Gastrocnemius medialis (tissue), 4 donors: Measurements from ENCODE around the gene GNAO1. TPM values are rescaled to one million over a fixed set of nuclear protein-coding genes. Genes with fewer than 3 reads are reported as not detected.
A peak's percentile ranks its signal among the peaks of the same experiment; 100 is the strongest.

ENCODE experiments used
- ATAC-seq, 2 donors: fragments of 150-250 bp; one replicate each; pipeline ENCODE4 v1.9.1; 2016
- DNase-seq, 2 donors: peaks; one replicate each; pipeline ENCODE4 v3.0.0-alpha.2; 2019
- H3K27ac ChIP-seq, 4 donors: fragments of 200-600 bp; sonication (generic); 1 replicate in 1 of 4; 2 replicates in 3 of 4; pipeline ENCODE4 v1.5.1; 2016 to 2018; ENCODE audit warnings: mild to moderate bottlenecking in 2 of 4, moderate library complexity in 1 of 4
- H3K27me3 ChIP-seq, 3 donors: fragments of 200-600 bp; sonication (generic) in 2 of 3; 1 replicate in 1 of 3; 2 replicates in 2 of 3; pipeline versions ENCODE4 v1.5.1 to v1.6.0; 2016 to 2019; ENCODE audit warnings: mild to moderate bottlenecking in 1 of 3, moderate library complexity in 1 of 3
- H3K36me3 ChIP-seq, 2 donors: fragments of 200-600 bp; sonication (generic) in 1 of 2; one replicate each; pipeline ENCODE4 v1.5.1; 2017 to 2018
- H3K4me1 ChIP-seq, 2 donors: fragments of 200-600 bp; sonication (generic) in 1 of 2; one replicate each; pipeline ENCODE4 v1.5.1; 2016 to 2017; ENCODE audit warnings: mild to moderate bottlenecking in 2 of 2
- H3K4me3 ChIP-seq, 4 donors: fragments of 200-600 bp; sonication (generic) in 3 of 4; 1 replicate in 1 of 4; 2 replicates in 3 of 4; pipeline ENCODE4 v1.5.1; 2016 to 2019; ENCODE audit warnings: mild to moderate bottlenecking in 2 of 4
- H3K9me3 ChIP-seq, 3 donors: fragments of 200-600 bp; sonication (generic) in 2 of 3; 1 replicate in 1 of 3; 2 replicates in 2 of 3; pipeline ENCODE4 v1.5.1; 2016 to 2019
- CTCF ChIP-seq, 5 experiments: fragments of 450-650 bp in 3 of 5; fragments of 200-600 bp in 2 of 5; sonication (generic) in 2 of 5; IDR thresholded peaks in 4 of 5; conservative IDR thresholded peaks in 1 of 5; 1 replicate in 4 of 5; 2 replicates in 1 of 5; pipeline ENCODE4 v1.5.1; 2016 to 2019; ENCODE audit warnings: antibody characterized with exemption in 5 of 5, mild to moderate bottlenecking in 3 of 5, moderate library complexity in 3 of 5
- POLR2A ChIP-seq, 2 donors: fragments of 450-650 bp; IDR thresholded peaks; one replicate each; pipeline ENCODE4 v1.6.1; 2017; ENCODE audit warnings: antibody characterized with exemption in 2 of 2, mild to moderate bottlenecking in 2 of 2, moderate library complexity in 2 of 2
- in situ Hi-C, 4 donors: fragments of 200-750 bp; cut with MboI; loops; one replicate each; pipeline versions ENCODE4 v1.15.0 to v1.8.0; 2017; ENCODE audit warnings: low sequenced_read_pairs in 4 of 4
- intact Hi-C: fragments of 100-400 bp; cut with DNase I; formaldehyde crosslinking; loops from one replicate; pipeline ENCODE4 v1.15.1; 2023; ENCODE audit warnings: low total_unique reads
- total RNA-seq, 4 donors: library from RNA; depleted of rRNA; stranded (reverse); fragments of >200 nt; gene quantifications; one replicate each; pipeline versions ENCODE4 v1.1.0 to v1.2.3, GENCODE V29; 2016

The GNAO1 gene
- total RNA-seq, 4 donors from 2014 or later, result 0.25 to 2.0 (median 0.79) TPM

- in situ Hi-C loops, result no loop called here
- intact Hi-C loops, result loop anchor here (5.0 kb wide), 1 partner anchor 38 kb away; no protein-coding TSS in a partner anchor
- Histone ChIP-seq H3K27me3 (no peaks in the 10 kb centered on the region), H3K4me3 (no peak overlapping the region), H3K36me3 (no peaks in the 10 kb centered on the region), H3K4me1 (peaks cover 17 to 27% of the 10 kb centered on the region in 2 donors), H3K9me3 (no peaks in the 10 kb centered on the region), H3K27ac (no peak overlapping the region)
- ATAC-seq (no peak), DNase-seq (peak; percentile 1 to 21)
- TF ChIP-seq CTCF (IDR thresholded peaks at IDR 0.05 in 4 of 5, conservative IDR thresholded peaks at IDR 0.05 in 1 of 5) (no peak), POLR2A (IDR thresholded peaks at IDR 0.05) (no peak)
These were observed 163.5 kb downstream of the GNAO1 start for GRCh38 chr16:56354746-56355145.

GRCh38 chr16:56355221-56355620, 163.9 kb downstream of the GNAO1 start:
- TF ChIP-seq POLR2A (IDR thresholded peaks at IDR 0.05) (no peak), CTCF (IDR thresholded peaks at IDR 0.05 in 4 of 5, conservative IDR thresholded peaks at IDR 0.05 in 1 of 5) (no peak)
- H3K4me1 ChIP-seq, result peaks cover 21 to 32% of the 10 kb centered on the region in 2 donors
- H3K36me3 ChIP-seq, result no peaks in the 10 kb centered on the region
- peak; percentile 1 to 16 for DNase-seq
- no peak overlapping the region for H3K4me3 ChIP-seq
- intact Hi-C loops (loop anchor here (5.0 kb wide), 1 partner anchor 37 kb away; no protein-coding TSS in a partner anchor), in situ Hi-C loops (no loop called here)
- ATAC-seq, result no peak
- H3K27me3 ChIP-seq, result no peaks in the 10 kb centered on the region
- H3K27ac ChIP-seq, result no peak overlapping the region
- no peaks in the 10 kb centered on the region for H3K9me3 ChIP-seq

GRCh38 chr16:56355786-56356275, 164.5 kb downstream of the GNAO1 start:
- DNase-seq, result peak; percentile 1 to 26
- Histone ChIP-seq H3K4me3 (peak overlapping the region in 2 of 4 donors; percentile 51 to 58), H3K9me3 (no peaks in the 10 kb centered on the region), H3K4me1 (peaks cover 21 to 36% of the 10 kb centered on the region in 2 donors), H3K27ac (peak overlapping the region in 1 of 4 donors; percentile 58), H3K36me3 (no peaks in the 10 kb centered on the region), H3K27me3 (no peaks in the 10 kb centered on the region)
- no peak for TF ChIP-seq CTCF (IDR thresholded peaks at IDR 0.05 in 4 of 5, conservative IDR thresholded peaks at IDR 0.05 in 1 of 5)
- no peak for TF ChIP-seq POLR2A (IDR thresholded peaks at IDR 0.05)
- intact Hi-C loops (loop anchor here (5.0 kb wide), 1 partner anchor 36 kb away; no protein-coding TSS in a partner anchor), in situ Hi-C loops (no loop called here)
- ATAC-seq, result no peak

GRCh38 chr16:56356276-56357240, 165.3 kb downstream of the GNAO1 start:
- peaks cover 21 to 36% of the 10 kb centered on the region in 2 donors for H3K4me1 ChIP-seq
- H3K27ac ChIP-seq, result peak overlapping the region; percentile 24 to 58 (median 56)
- DNase-seq (peak; percentile 56 to 82), ATAC-seq (peak; percentile 69 to 74)
- no peaks in the 10 kb centered on the region for H3K27me3 ChIP-seq
- H3K36me3 ChIP-seq, result no peaks in the 10 kb centered on the region
- no peaks in the 10 kb centered on the region for H3K9me3 ChIP-seq
- peak overlapping the region; percentile 46 to 58 (median 49) for H3K4me3 ChIP-seq
- in situ Hi-C loops, result no loop called here
- intact Hi-C loops, result loop anchor here (5.0 kb wide), 1 partner anchor 36 kb away; no protein-coding TSS in a partner anchor
- TF ChIP-seq POLR2A (IDR thresholded peaks at IDR 0.05) (no peak), CTCF (IDR thresholded peaks at IDR 0.05 in 4 of 5, conservative IDR thresholded peaks at IDR 0.05 in 1 of 5) (peak; percentile 60 to 94 (median 77))
